H1 (cell line): ENCODE measurements around the gene LRP8. TPM values are rescaled to one million over a fixed set of nuclear protein-coding genes. Genes with fewer than 3 reads are reported as not detected.

Source experiments
- CTCF ChIA-PET: fragments of 300-600 bp; sonication (Branson Sonifier 250); formaldehyde crosslinking; loops from one replicate; lab custom pipeline; 2021; ENCODE audit not compliant: partially characterized antibody; lab: Charles Lee
- POLR2A ChIA-PET: fragments of 300-600 bp; sonication (Branson Sonifier 250); formaldehyde crosslinking; loops from one replicate; lab custom pipeline; 2021; ENCODE audit warnings: inconsistent platforms; ENCODE audit not compliant: partially characterized antibody; lab: Charles Lee
- DNase-seq, 2 experiments: peaks; one replicate each; pipeline versions ENCODE4 v3.0.0 to v3.0.0-alpha.2; 2010 to 2022; ENCODE audit warnings: low spot score in 2 of 2, low read depth in 1 of 2, mixed read lengths in 1 of 2
- FAIRE-seq: peaks from 2 replicates; lab custom pipeline; 2011; peaks lifted over from hg19 to GRCh38; lab: Jason Lieb, UNC
- H2AFZ ChIP-seq: 2 replicates; pipeline ENCODE4 v1.8.1; 2012; ENCODE audit warnings: low read length, inconsistent platforms
- H2AK5ac ChIP-seq: 2 replicates; pipeline ENCODE4 v1.6.1; 2013; ENCODE audit warnings: low read depth, low read length
- H2BK120ac ChIP-seq: replicated peaks from 2 replicates; pipeline ENCODE3; 2013; ENCODE audit warnings: low read depth, low read length, inconsistent platforms
- H2BK12ac ChIP-seq: 2 replicates; pipeline ENCODE4 v1.6.1; 2013; ENCODE audit warnings: low read depth, low read length
- H2BK15ac ChIP-seq: 2 replicates; pipeline ENCODE4 v1.6.1; 2013; ENCODE audit warnings: low read length
- H2BK20ac ChIP-seq: 2 replicates; pipeline ENCODE4 v1.6.1; 2013; ENCODE audit warnings: low read length
- H2BK5ac ChIP-seq: 2 replicates; pipeline ENCODE4 v1.6.1; 2013; ENCODE audit warnings: low read depth, low read length
- H3K14ac ChIP-seq: 2 replicates; pipeline ENCODE4 v1.6.1; 2013; ENCODE audit warnings: inconsistent platforms; ENCODE audit not compliant: insufficient read length
- H3K18ac ChIP-seq: 2 replicates; pipeline ENCODE4 v1.6.1; 2013; ENCODE audit warnings: low read length; ENCODE audit errors: extremely low read depth
- H3K23ac ChIP-seq: 2 replicates; pipeline ENCODE4 v1.6.1; 2013; ENCODE audit warnings: inconsistent platforms; ENCODE audit not compliant: insufficient read length
- H3K23me2 ChIP-seq: 2 replicates; pipeline ENCODE4 v1.6.1; 2013; ENCODE audit warnings: low read depth, low read length
- H3K27ac ChIP-seq: 2 replicates; pipeline ENCODE4 v1.6.1; 2011; ENCODE audit warnings: low read depth, low read length, inconsistent platforms
- H3K27me3 ChIP-seq, 4 experiments: replicated peaks in 1 of 4; 1 replicate in 1 of 4; 2 replicates in 3 of 4; pipeline versions ENCODE4 v1.6.1 to v1.8.1; 2011 to 2013; ENCODE audit warnings: low read length in 3 of 4, mild to moderate bottlenecking in 3 of 4, inconsistent platforms in 2 of 4, mixed read lengths in 2 of 4, moderate library complexity in 1 of 4; ENCODE audit not compliant: control insufficient read depth in 3 of 4, insufficient read depth in 3 of 4; ENCODE audit errors: extremely low read depth in 1 of 4
- H3K36me3 ChIP-seq, 4 experiments: 2 replicates each; pipeline versions ENCODE4 v1.6.1 to v1.8.1; 2011 to 2013; ENCODE audit warnings: mild to moderate bottlenecking in 4 of 4, low read length in 3 of 4, moderate library complexity in 2 of 4, control low read depth in 1 of 4, inconsistent platforms in 1 of 4; ENCODE audit not compliant: insufficient read depth in 4 of 4, control insufficient read depth in 2 of 4
- H3K4ac ChIP-seq: replicated peaks from 2 replicates; pipeline ENCODE3; 2013; ENCODE audit warnings: low read length, low read depth, mixed read lengths, inconsistent platforms; ENCODE audit not compliant: insufficient read length
- H3K4me1 ChIP-seq, 4 experiments: replicated peaks in 1 of 4; 1 replicate in 1 of 4; 2 replicates in 3 of 4; pipeline versions ENCODE4 v1.6.1 to v1.8.1; 2011 to 2013; ENCODE audit warnings: low read length in 3 of 4, inconsistent platforms in 2 of 4, mixed read lengths in 1 of 4; ENCODE audit not compliant: insufficient read depth in 4 of 4, control insufficient read depth in 3 of 4
- H3K4me2 ChIP-seq, 2 experiments: 2 replicates each; pipeline versions ENCODE4 v1.6.1 to v1.8.1; 2011 to 2013; ENCODE audit warnings: low read depth in 2 of 2, low read length in 2 of 2, control low read depth in 1 of 2, inconsistent platforms in 1 of 2, mild to moderate bottlenecking in 1 of 2; ENCODE audit not compliant: insufficient read depth in 1 of 2
- H3K4me3 ChIP-seq, 4 experiments: fragments of 200-600, 300-600 bp in 1 of 4; sonication (generic), shearing (Covaris generic), sonication (Bioruptor Twin) in 1 of 4; 2 replicates each; pipeline versions ENCODE4 v1.5.1 to v1.8.1; 2011 to 2016; ENCODE audit warnings: low read length in 4 of 4, low read depth in 3 of 4, control low read depth in 2 of 4, inconsistent platforms in 2 of 4, mild to moderate bottlenecking in 2 of 4, mixed read lengths in 1 of 4, moderate library complexity in 1 of 4; ENCODE audit not compliant: insufficient read depth in 2 of 4; ENCODE audit errors: extremely low read depth in 1 of 4
- H3K56ac ChIP-seq: replicated peaks from 2 replicates; pipeline ENCODE3; 2013; ENCODE audit warnings: low read depth, mild to moderate bottlenecking, mixed read lengths, low read length, inconsistent platforms; ENCODE audit not compliant: insufficient read length
- H3K79me1 ChIP-seq: 2 replicates; pipeline ENCODE4 v1.6.1; 2013; ENCODE audit warnings: low read depth, low read length, control low read depth
- H3K79me2 ChIP-seq, 2 experiments: 2 replicates each; pipeline versions ENCODE4 v1.6.1 to v1.8.1; 2012 to 2013; ENCODE audit warnings: low read length in 2 of 2, mild to moderate bottlenecking in 2 of 2, inconsistent platforms in 1 of 2; ENCODE audit not compliant: insufficient read depth in 2 of 2, control insufficient read depth in 1 of 2
- H3K9ac ChIP-seq, 4 experiments: replicated peaks in 1 of 4; 1 replicate in 1 of 4; 2 replicates in 3 of 4; pipeline versions ENCODE4 v1.6.1 to v1.8.1; 2011 to 2013; ENCODE audit warnings: low read depth in 3 of 4, low read length in 3 of 4, control low read depth in 2 of 4, mild to moderate bottlenecking in 2 of 4, moderate library complexity in 2 of 4, inconsistent platforms in 1 of 4; ENCODE audit errors: extremely low read depth in 1 of 4
- H3K9me3 ChIP-seq, 2 experiments: 2 replicates each; pipeline versions ENCODE4 v1.6.1 to v1.8.1; 2012 to 2013; ENCODE audit warnings: mild to moderate bottlenecking in 2 of 2, moderate library complexity in 2 of 2, control low read depth in 1 of 2, inconsistent platforms in 1 of 2, low read depth in 1 of 2, low read length in 1 of 2, mixed read lengths in 1 of 2; ENCODE audit not compliant: insufficient read depth in 2 of 2
- H4K20me1 ChIP-seq, 2 experiments: replicated peaks in 1 of 2; 2 replicates each; pipeline versions ENCODE3 to v1.8.1; 2011 to 2013; ENCODE audit warnings: inconsistent platforms in 2 of 2, low read length in 2 of 2, mild to moderate bottlenecking in 1 of 2; ENCODE audit not compliant: insufficient read depth in 2 of 2, control insufficient read depth in 1 of 2
- H4K5ac ChIP-seq: 2 replicates; pipeline ENCODE4 v1.6.1; 2013; ENCODE audit warnings: low read length, low read depth, mixed read lengths, inconsistent platforms; ENCODE audit not compliant: insufficient read length
- H4K8ac ChIP-seq: 2 replicates; pipeline ENCODE4 v1.8.0; 2013; ENCODE audit warnings: mild to moderate bottlenecking, moderate library complexity, low read length, inconsistent platforms; ENCODE audit not compliant: insufficient read depth; ENCODE audit errors: extremely low read depth
- H4K91ac ChIP-seq: replicated peaks from 2 replicates; pipeline ENCODE3; 2013; ENCODE audit warnings: low read length, mixed read lengths, inconsistent platforms; ENCODE audit not compliant: insufficient read length
- EP300 ChIP-seq, 2 experiments: IDR thresholded peaks; 1 replicate in 1 of 2; 2 replicates in 1 of 2; pipeline ENCODE4 v1.6.1; 2011 to 2012; ENCODE audit warnings: low read depth in 2 of 2, low read length in 2 of 2, mild to moderate bottlenecking in 2 of 2, borderline replicate concordance in 1 of 2, inconsistent platforms in 1 of 2, moderate library complexity in 1 of 2
- MAFK ChIP-seq: IDR thresholded peaks from 2 replicates; pipeline ENCODE4 v1.6.1; 2012; ENCODE audit warnings: low read depth, mild to moderate bottlenecking, improper control_type of control experiment, low read length
- POLR2A ChIP-seq, 2 experiments: IDR thresholded peaks; 1 replicate in 1 of 2; 2 replicates in 1 of 2; pipeline ENCODE4 v1.6.1; 2011; ENCODE audit warnings: low read depth in 2 of 2, low read length in 2 of 2, mild to moderate bottlenecking in 2 of 2; ENCODE audit errors: control extremely low read depth in 1 of 2
- SP1 ChIP-seq: IDR thresholded peaks from 2 replicates; pipeline ENCODE4 v1.6.1; 2011; ENCODE audit warnings: low read depth, low read length
- WGBS, 2 experiments: shearing (Covaris generic) in 1 of 2; methylation state at CpG; one replicate each; pipeline versions ENCODE4 v1.1.6 to v1.1.7; 2013 to 2015; ENCODE audit warnings: low lambda C conversion rate in 2 of 2, mixed read lengths in 2 of 2, inconsistent platforms in 1 of 2, low coverage in 1 of 2, missing lambda C conversion rate in 1 of 2; ENCODE audit not compliant: insufficient replicate concordance in 2 of 2, insufficient coverage in 1 of 2, insufficient read length in 1 of 2; ENCODE audit errors: extremely low coverage in 1 of 2, missing lambda C conversion rate in 1 of 2; 5-methylcytosine and 5-hydroxymethylcytosine counted together
- polyA plus RNA-seq, 7 experiments: library from polyadenylated mRNA; depleted of rRNA in 3 of 7; stranded (reverse) in 5 of 7; unstranded in 2 of 7; fragments of >200 nt in 5 of 7; fragments of 200-250 nt in 2 of 7; gene quantifications; 1 replicate in 5 of 7; 2 replicates in 1 of 7; 4 replicates in 1 of 7; pipeline versions ENCODE4 v1.2.1 to v1.2.3, GENCODE V29; 2011 to 2013; ENCODE audit warnings: missing spikeins in 2 of 7, mixed read lengths in 2 of 7
- total RNA-seq: library from RNA; stranded (reverse); fragmentation: NEBNext Ultra II Directional; extraction: Animal tissue kit (Norgen Biotek cat#: 25700); gene quantifications from 2 replicates; pipeline ENCODE4 v1.2.1, GENCODE V29; 2021
- TF ChIP-seq, protein P1 (sequence below): IDR thresholded peaks from 2 replicates; pipeline ENCODE4 v1.6.1; 2012; ENCODE audit warnings: inconsistent platforms
- TF ChIP-seq, protein P2 (sequence below): IDR thresholded peaks from 2 replicates; pipeline ENCODE4 v1.6.1; 2012; ENCODE audit warnings: inconsistent platforms

The LRP8 gene
- total and polyA plus RNA-seq, 2 of the 8 experiments (the other 6 are each of a cell fraction or from before 2014, with no cell fraction given): 63.2 to 66.4 TPM

DNA sequence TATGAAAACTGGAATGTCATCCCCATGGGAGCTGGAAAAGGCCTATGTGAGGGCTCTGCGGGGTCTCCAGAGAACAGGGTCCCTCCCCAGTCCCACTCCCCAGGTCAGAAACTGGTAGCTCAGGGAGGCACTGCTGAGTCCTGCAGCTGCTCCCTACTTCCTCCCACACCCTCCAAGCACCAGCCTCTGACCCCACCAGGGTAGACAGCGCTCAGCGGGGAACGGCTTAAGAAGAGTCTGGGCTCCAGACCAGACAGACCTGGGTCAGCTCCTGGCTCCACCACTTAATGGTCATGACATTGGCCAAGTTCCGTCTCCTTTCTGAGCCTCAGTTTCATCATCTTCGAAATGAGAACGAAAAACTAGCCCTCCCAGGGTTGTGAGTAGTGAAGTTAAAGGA, 7.2 kb downstream of the LRP8 start:
- DNase-seq (no peak), FAIRE-seq (no peak)
- Histone ChIP-seq H3K4me2 (no peak overlapping the region), H4K8ac (no peak overlapping the region), H4K91ac (no peak overlapping the region), H2BK5ac (no peak overlapping the region), H3K23ac (no peak overlapping the region), H2AK5ac (no peak overlapping the region), H3K9me3 (no peaks in the 10 kb centered on the region), H4K20me1 (peaks cover 29 to 55% of the 10 kb centered on the region in 2 experiments), H3K27me3 (no peaks in the 10 kb centered on the region), H2AFZ (no peak overlapping the region), H3K4me3 (no peak overlapping the region), H3K9ac (no peak overlapping the region), H3K27ac (no peak overlapping the region), H2BK120ac (no peak overlapping the region), H3K36me3 (peaks cover 21 to 62% (median 26%) of the 10 kb centered on the region in 4 experiments), H3K4ac (no peak overlapping the region), H2BK15ac (no peak overlapping the region), H3K79me1 (peaks cover 65% of the 10 kb centered on the region), H3K23me2 (peaks cover 2% of the 10 kb centered on the region; the same call in 1 of the 2 replicates), H4K5ac (no peak overlapping the region), H3K18ac (no peak overlapping the region), H3K14ac (no peak overlapping the region), H2BK12ac (no peak overlapping the region), H2BK20ac (no peak overlapping the region), H3K4me1 (peaks cover 4 to 15% (median 8%) of the 10 kb centered on the region in 4 experiments), H3K56ac (no peak overlapping the region), H3K79me2 (peaks cover 16 to 85% of the 10 kb centered on the region in 2 experiments)
- ChIA-PET CTCF (interaction anchor here (0.7 to 3.1 kb wide), 13 partner anchors 9 to 154 kb away, joined by 3 to 13 read pairs (median 4); no protein-coding TSS in a partner anchor), POLR2A (interaction anchor here (1.8 kb wide), 1 partner anchor 9 kb away, joined by 10 read pairs; no protein-coding TSS in a partner anchor)
- WGBS, 2 experiments: 93% methylated on average over 7 of the region's 7 CpGs; no CpG with 5 or more reads in 1 of the 2 experiments
- no peak for TF ChIP-seq POLR2A (IDR thresholded peaks at IDR 0.05; ENCODE audit: control extremely low read depth in 1 of 2, low read depth in 2 of 2, low read length in 2 of 2)
- TF ChIP-seq, protein P1, sequence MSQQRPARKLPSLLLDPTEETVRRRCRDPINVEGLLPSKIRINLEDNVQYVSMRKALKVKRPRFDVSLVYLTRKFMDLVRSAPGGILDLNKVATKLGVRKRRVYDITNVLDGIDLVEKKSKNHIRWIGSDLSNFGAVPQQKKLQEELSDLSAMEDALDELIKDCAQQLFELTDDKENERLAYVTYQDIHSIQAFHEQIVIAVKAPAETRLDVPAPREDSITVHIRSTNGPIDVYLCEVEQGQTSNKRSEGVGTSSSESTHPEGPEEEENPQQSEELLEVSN: no peak
- no peak for TF ChIP-seq EP300 (IDR thresholded peaks at IDR 0.05; ENCODE audit: borderline replicate concordance in 1 of 2, low read depth in 2 of 2, low read length in 2 of 2)
- no peak for TF ChIP-seq MAFK
- no peak for TF ChIP-seq SP1
- TF ChIP-seq, protein P2, sequence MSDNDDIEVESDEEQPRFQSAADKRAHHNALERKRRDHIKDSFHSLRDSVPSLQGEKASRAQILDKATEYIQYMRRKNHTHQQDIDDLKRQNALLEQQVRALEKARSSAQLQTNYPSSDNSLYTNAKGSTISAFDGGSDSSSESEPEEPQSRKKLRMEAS: no peak
